RPMI7951 (cell line): ENCODE measurements around the gene ZNF701. TPM values are rescaled to one million over a fixed set of nuclear protein-coding genes. Genes with fewer than 3 reads are reported as not detected.
A peak's percentile ranks its signal among the peaks of the same experiment; 100 is the strongest.
"Not testable (repeated sequence)": the region's sequence is repeated elsewhere in the genome, so short reads cannot be mapped to it uniquely, and the experiment has no call there.

Source experiments
- DNase-seq: peaks from one replicate; pipeline ENCODE4 v3.0.0-alpha.2; 2012; ENCODE audit warnings: low read depth
- total RNA-seq: library from RNA; depleted of rRNA; stranded (reverse); fragments of >200 nt; shearing (Covaris generic); gene quantifications from 2 replicates; pipeline ENCODE4 v1.2.3, GENCODE V29; 2014; rRNA removed

The ZNF701 gene
- 9.4 TPM in 2 replicates for total RNA-seq

DNA sequence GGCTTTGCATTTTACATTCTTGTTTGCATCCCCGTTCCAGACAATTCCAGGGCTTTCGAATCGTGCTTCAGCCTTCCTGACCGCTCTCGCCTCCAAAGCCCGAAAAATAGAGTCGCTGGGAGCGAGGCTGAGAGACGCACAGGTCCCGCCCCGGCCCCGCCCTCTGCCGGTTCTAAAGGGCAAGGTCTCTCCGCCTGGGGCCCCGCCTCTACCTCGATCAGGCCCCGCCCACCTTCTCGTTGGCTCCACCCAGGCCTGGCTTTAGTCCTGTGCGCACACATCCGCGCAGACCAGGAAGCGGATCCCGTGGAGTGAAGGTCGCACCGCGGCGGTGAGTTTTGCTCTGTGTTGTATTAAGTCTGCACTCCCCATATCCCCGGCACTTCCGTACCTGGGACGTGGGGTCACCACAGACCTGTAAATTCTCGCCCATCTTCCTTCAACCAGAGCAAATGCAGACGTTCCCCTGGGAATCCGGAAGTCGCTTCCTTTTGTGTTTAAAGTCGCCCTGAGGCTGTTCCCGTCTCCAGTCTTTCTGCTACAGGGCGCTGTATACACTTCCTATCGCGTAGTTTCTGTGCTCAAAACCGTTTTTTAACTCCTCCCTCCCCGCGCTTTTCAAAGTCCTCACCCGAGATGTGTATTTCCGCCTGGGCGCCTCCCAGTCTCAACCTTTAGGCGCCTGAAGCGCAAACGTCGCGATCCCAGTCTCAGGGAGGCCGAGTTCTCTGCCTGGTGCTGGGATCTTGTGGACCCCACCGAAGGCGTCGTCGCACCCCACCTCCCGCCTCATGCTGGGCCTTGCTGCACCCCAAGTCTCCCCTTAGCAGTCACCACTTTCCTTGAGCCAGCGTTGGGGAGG lies at the start of gene ZNF701:
Gene ZNF701, plus strand, starts transcription at position 288 of the 862 bp plus-strand sequence. CDS start 3,861 bp downstream, outside the sequence.
- peak; percentile 92 for DNase-seq

DNA sequence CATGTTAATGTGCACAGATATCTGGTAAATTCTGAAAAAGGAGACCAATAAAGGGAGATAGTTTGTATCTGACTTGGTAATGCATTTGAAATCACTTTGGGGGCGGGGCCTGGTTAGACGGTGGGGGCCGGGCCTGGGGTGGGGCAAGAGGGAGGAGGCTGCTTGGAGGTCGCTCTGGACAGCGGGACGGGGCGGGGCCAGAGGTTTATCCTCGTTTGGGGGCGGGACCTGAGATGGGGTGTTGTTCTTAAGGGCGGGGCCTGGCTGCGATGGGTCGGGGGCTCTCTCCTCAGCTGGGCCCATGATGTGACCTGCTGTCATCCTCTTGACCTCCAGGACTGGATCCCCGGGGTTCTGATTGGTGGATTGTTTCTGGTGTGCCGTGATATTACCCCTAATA lies 47.5 kb upstream of the ZNF701 start:
- no peak for DNase-seq

DNA sequence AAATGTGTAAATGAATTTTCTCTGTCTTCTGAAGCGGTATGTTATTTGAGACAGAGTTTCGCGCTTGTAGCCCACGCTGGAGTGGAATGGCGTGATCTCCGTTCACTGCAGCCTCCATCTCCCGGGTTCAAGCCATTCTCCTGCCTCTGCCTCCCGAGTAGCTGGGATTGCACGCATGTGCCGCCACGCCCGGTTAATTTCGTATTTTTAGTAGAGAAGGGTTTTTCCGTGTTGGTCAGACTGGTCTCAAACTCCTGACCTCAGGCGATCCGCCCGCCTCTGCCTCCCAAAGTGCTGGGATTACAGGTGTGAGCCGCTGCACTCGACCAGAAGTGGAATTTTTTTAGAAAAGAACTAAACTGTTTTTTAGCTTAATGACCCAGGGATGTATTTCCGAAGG lies 46.0 kb upstream of the ZNF701 start:
- no peak for DNase-seq

DNA sequence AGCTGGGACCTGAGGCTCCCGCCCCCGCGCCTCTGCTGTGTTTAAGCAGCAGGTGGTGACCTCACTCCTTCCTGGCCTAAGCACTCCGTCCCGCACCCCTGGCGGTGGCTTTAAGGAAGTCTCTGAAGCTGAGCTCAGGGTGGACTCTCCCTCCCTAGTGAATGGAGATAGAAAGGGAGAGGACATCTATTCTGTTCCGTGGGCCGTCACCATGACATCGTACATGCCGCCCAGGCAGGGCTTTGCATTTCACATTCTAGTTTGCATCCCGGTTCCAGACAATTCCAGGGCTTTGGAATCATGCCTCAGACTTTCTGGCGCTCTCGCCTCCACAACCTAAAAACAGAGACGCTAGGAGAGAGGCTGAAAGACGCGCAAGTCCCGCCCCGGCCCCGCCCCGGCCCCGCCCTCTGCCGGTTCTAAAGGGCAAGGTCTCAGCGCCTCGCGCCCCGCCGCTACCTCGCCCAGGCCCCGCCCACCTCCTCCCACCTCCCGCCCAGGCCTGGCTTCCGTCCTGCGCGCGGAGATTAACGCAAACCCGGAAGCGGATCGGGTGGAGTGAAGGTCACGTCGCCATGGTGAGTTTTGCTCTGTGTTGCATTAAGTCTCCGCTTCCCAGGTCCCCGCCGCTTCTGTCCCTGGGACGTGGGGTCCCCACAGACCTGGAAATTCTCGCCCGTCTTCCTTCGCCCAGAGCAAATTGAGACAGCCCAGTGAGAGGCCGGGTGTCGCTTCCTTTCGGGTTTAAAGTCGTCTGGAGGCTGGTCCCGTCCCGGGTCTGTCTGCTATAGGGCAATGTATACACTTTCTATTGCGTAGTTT lies 42.7 kb upstream of the ZNF701 start, which contains the start of gene ZNF808:
Gene ZNF808, plus strand, starts transcription at position 535 of the 822 bp plus-strand sequence. CDS start 15,617 bp downstream, outside the sequence.
- DNase-seq = peak; percentile 92

DNA sequence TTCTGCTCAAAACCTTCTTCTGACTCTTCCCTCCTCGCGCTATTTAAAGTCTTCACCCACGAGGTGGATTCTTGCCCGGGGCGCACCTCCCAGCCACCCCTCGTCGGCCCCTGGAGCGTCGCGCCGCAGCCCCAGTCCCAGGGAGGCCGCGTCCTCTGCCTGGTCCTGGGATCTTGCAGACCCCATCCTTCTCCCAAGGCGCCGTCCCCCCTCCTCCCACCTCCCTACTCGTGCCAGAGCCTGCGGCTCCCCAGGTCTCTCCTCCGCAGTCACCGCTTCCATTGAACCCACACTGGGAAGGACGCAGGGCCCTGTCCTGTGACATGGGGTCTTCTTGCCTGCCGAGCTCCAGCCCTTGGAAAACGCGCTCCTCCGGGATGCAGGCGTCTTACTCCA lies 42.1 kb upstream of the ZNF701 start:
- DNase-seq = no peak

DNA sequence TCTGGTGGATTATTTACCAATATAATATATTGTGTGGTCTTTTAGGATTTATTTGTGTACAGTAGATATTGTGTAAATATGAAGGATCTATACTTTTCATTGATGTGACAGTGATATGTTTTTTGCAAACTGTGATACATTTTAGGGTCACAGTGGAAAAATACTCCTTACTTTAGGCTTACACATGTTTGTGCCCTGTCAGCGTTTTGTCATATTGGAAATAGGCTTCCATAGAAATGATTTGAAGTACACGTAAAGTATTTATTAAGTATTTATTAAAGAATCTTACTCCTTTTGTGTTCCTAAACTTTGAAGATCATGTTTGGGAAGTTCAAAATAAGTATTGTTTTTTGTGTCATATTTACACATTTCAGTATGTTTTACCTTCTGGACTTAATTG lies 37.6 kb upstream of the ZNF701 start:
- no peak for DNase-seq

DNA sequence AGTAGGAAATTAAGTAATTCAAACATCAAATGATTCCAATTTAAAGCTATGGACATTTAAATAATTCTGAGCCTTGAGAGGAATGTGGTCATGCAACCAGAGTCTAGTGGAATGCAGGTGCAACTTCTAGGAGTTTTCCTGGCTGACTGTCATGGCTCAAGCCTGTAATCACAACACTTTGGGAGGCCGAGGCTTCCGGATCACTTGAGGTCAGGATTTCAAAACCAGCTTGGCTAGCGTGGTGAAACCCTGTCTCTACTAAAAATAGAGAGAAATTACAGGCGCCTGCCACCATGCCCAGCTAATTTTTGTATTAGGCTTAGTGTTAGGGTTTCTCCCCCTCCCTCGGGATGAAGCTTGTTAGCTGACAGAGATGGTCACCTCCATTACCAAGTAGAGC lies 36.2 kb upstream of the ZNF701 start:
- DNase-seq = no peak

DNA sequence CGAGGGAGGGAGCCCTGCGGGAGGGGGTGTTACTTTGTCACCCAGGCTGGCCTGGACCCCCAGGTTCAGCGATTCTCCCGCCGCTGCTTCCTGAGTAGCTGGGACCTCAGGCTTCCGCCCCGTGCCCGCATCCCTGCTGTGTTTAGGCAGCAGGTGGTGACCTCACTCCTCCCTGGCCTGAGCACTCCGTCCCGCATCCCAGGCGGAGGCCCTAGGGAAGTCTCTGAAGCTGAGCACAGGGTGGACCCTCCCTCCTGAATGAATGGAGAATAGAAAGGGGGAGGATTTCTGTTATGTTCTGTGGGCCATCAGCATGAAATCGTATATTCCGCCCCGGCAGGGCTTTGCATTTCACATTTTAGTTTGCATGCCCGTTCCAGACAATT lies 34.7 kb upstream of the ZNF701 start:
- DNase-seq = not testable (repeated sequence)

DNA sequence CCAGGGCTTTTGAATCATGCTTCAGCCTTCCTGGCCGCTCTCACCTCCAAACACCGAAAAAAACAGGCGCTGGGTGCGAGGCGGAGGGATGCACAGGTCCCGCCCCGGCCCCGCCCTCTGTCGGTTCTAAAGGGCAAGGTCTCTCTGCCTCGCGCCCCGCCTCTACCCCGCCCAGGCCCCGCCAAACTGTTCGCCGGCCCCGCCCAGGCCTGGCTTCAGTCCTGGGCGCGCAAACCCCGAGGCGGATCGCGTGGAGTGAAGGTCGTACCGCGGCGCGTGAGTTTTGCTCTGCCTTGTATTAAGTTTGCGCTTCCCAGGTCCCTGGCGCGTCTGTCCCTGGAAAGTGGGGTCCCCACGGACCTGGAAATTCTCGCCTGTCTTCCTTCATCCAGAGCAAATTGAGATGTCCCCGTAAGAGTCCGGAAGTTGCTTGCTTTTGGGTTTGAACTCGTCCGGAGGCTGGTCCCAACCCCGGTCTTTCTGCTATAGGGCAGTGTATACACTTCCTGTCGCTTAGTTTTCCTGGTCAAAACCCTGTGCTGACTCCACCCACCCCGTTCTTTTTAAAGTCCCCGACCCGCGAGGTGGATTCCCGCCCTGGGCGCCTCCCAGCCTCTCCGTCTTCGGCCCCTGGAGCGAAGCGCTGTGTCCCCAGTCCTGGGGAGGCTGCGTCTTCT lies 34.2 kb upstream of the ZNF701 start:
- peak; percentile 65 for DNase-seq

DNA sequence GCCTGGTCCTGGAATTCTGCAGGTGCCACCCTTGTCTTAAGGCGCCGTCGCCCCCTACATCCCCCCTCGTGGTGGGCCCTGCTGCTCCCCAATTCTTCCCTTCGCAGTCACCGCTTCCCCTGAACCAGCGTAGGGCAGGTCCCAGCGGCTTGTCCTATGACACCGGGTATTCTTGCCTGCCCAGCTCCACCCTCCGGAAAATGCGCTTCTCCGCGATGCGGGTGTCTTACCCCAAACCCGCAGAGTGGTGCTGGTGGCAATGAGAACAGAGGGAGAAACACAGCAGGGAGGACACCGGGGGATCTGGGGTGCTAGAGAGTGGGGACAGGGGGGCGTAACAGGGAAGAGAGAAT lies 33.7 kb upstream of the ZNF701 start:
- DNase-seq = no peak

DNA sequence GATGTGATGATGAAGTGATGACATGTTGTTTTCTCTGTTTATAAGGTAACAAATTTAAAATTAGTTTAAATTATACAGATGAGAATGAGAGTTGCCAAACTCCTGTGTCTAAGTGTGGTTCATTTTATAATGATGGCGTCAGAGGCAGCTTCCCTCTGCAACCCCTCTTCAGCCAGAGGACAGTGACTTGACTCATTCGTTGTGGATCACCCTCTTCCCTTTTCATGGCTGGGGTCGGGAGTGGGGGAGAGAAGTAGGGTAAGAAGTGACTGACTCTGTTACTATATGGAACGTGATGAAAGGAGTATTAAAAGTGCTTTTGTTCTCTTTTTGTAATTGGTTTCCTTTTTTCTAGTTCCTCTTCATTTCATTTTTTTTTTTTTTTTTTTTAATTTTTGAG lies 31.3 kb upstream of the ZNF701 start:
- DNase-seq = not testable (repeated sequence)

DNA sequence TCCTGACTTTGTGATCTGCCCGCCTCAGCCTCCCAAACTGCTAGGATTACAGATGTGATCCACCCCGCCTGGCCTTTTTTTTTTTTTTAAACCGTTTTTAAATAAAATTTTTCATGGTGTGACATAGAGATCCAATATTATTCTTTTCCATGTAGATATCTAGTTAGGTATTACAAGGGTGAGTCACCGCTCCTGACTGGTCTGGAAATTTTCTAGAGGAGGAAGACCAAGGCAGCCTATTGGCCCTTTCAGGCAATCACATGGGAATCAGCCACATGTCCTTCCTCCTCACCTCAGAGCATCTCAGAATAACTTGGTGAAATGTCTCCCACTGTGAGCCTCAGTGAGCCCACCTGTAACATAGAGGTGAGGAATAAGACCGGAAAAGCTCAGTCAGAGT lies 28.9 kb upstream of the ZNF701 start:
- not testable (repeated sequence) for DNase-seq

DNA sequence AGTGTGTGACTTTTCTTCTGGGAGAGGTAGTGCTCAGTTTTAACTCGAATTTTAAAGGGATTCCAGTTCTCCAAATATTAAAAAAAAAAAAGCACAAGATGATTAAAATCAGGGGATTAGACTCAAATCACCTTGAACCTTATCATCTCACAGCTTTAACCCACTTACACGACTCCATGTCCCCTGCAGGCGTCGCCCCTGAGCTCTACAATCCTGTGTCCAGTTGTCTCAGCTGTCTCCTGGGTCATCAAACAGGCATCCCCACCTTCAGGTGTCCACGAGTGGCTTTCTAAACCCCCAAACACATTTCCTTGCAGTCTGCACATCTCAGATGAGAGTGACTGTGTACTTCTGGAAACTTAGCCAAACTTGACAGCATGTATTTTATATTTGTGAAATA lies 28.5 kb upstream of the ZNF701 start:
- DNase-seq = no peak

DNA sequence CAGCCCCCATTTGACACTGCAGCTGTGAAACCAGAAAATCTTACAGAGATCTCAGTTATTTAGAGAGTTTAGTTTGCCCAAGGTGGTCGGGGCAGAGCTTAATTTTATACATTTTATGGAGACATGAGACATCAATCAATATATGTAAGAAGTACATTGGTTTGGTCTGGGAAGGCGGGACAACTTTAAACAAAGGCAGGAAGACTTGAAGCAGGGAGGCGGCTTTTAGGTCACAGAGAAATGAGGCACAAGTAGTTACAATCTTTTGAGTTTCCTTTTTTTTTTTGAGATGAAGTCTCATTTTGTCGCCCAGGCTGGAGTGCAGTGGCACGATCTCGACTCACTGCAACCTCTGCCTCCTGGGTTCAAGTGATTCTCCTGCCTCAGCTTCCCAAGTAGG lies 27.5 kb upstream of the ZNF701 start:
- DNase-seq = not testable (repeated sequence)

DNA sequence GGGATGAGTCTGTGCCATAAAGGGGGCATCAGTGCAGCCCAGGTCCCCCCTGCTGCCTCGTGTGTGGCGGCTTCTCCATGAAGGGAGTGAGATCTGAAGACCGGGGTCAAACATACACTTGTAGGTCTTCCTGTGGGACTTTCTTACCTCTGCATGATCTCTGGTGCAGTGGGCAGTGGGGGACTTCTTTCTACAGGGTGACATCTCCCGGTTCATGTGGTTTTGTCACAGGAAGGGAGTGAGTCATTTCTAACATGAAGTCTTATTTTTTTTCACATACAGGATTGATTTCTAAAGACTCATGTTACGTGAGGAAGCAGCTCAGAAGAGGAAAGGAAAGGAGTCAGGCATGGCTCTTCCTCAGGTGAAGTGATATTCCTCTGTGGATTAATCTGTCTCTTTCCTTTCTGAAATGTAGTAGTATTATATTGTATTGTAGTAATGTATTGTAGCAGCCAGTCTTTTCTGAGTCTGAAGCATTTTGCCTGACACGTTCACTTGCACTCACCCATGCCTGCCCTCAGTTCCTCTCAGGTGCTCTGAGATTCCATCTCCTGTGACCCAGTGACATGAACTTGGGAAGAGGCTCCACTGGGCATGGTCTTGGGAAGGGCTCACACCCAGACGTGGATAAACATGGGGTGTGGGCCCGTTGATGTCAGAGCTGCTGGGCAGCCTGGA lies 27.0 kb upstream of the ZNF701 start:
- peak; percentile 27 for DNase-seq

DNA sequence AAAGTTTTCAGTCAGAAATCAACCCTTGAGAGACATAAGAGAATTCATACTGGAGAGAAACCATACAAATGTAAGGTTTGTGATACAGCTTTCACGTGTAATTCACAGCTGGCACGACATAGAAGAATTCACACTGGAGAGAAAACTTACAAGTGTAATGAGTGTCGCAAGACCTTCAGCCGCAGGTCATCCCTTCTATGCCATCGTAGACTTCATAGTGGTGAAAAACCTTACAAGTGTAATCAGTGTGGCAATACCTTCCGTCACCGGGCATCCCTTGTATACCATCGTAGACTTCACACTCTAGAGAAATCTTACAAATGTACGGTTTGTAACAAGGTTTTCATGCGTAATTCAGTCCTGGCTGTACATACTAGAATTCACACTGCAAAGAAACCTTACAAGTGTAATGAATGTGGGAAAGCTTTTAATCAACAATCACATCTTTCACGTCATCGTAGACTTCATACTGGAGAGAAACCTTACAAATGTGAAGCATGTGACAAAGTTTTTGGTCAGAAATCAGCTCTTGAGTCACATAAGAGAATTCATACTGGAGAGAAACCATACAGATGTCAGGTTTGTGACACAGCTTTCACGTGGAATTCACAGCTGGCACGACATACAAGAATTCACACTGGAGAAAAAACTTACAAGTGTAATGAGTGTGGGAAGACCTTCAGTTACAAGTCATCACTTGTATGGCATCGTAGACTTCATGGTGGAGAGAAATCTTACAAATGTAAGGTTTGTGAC lies 15.7 kb upstream of the ZNF701 start:
- DNase-seq = no peak

DNA sequence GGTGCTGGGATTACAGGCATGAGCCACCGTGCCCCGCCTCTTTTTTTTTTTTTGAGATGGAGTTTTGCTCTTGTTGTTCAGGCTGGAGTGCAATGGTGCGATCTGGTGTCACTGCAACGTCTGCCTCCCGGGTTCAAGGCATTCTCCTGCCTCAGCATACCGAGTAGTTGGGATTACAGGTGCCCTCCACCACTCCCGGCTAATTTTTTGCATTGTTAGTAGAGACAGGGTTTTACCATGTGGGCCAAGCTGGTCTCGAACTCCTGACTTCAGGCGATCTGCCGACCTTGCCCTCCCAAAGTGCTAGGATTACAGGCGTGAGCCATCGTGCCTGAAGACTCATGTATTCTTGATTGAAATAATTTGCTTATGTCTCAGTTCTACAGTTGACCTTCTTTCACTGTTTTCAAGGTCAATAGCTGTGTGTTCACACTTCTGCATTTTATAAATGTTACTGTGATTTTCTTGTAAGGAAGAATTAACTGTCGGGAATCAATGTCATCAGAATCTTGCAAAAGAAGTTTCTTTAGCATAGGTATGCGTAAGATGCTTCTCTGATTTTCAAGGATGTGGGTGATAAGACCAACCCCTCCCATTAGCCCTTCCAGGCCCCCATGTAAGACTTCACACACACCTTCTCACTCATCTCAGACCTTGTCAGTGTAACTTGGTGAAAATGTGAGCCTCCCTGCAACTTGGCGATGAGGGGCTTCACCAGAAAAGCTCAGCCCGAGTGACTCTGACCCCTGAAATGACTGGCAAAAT lies 12.7 kb upstream of the ZNF701 start:
- DNase-seq = no peak

DNA sequence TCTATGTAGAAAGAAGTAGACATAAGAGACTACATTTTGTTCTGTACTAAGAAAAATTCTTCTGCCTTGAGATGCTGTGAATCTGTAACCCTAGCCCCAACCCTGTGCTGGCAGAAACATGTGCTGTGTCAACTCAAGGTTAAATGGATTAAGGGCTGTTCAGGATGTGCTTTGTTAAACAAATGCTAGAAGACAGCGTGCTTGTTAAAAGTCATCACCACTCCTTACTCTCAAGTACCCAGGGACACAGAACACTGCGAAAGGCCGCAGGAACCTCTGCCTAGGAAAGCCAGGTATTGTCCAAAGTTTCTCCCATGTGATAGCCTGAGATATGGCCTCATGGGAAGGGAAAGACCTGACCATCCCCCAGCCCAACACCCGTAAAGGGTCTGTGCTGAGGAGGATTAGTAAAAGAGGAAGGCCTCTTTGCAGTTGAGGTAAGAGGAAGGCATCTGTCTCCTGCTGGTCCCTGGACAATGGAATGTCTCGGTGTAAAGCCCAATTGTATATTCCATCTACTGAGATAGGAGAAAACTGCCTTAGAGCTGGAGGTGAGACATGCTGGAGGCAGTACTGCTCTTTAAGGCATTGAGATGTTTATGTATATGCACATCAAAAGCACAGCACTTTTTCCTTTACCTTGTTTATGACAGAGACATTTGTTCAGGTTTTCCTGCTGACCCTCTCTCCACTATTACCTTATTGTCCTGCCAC lies 11.2 kb upstream of the ZNF701 start:
- not testable (repeated sequence) for DNase-seq

DNA sequence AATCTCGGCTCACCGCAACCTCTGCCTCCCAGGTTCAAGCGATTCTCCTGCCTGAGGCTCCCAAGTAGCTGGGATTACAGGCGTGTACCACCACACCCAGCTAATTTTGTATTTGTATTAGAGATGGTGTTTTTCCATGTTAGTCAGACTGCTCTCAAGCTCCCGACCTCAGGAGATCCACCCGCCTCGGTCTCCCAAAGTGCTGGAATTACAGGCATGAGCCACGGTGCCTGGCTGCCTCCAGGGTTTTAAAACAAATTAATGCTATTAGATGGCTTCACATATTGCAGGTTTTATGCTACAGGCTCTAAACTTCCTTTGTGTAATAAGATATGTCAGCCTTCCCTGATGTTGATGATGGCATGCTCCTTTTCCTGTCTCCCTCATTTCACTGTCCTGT lies 8.5 kb upstream of the ZNF701 start:
- DNase-seq = not testable (repeated sequence)
